Measurements from ENCODE around the gene LPCAT3.

- TF ChIP-seq POLR2AphosphoS5 (IDR thresholded peaks at IDR 0.05; ENCODE audit: low read depth): no peak
- TF ChIP-seq, protein P1, sequence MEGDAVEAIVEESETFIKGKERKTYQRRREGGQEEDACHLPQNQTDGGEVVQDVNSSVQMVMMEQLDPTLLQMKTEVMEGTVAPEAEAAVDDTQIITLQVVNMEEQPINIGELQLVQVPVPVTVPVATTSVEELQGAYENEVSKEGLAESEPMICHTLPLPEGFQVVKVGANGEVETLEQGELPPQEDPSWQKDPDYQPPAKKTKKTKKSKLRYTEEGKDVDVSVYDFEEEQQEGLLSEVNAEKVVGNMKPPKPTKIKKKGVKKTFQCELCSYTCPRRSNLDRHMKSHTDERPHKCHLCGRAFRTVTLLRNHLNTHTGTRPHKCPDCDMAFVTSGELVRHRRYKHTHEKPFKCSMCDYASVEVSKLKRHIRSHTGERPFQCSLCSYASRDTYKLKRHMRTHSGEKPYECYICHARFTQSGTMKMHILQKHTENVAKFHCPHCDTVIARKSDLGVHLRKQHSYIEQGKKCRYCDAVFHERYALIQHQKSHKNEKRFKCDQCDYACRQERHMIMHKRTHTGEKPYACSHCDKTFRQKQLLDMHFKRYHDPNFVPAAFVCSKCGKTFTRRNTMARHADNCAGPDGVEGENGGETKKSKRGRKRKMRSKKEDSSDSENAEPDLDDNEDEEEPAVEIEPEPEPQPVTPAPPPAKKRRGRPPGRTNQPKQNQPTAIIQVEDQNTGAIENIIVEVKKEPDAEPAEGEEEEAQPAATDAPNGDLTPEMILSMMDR (IDR thresholded peaks at IDR 0.05; ENCODE audit: insufficient read depth, low read length): peak; percentile 93
- TF ChIP-seq, protein P2, sequence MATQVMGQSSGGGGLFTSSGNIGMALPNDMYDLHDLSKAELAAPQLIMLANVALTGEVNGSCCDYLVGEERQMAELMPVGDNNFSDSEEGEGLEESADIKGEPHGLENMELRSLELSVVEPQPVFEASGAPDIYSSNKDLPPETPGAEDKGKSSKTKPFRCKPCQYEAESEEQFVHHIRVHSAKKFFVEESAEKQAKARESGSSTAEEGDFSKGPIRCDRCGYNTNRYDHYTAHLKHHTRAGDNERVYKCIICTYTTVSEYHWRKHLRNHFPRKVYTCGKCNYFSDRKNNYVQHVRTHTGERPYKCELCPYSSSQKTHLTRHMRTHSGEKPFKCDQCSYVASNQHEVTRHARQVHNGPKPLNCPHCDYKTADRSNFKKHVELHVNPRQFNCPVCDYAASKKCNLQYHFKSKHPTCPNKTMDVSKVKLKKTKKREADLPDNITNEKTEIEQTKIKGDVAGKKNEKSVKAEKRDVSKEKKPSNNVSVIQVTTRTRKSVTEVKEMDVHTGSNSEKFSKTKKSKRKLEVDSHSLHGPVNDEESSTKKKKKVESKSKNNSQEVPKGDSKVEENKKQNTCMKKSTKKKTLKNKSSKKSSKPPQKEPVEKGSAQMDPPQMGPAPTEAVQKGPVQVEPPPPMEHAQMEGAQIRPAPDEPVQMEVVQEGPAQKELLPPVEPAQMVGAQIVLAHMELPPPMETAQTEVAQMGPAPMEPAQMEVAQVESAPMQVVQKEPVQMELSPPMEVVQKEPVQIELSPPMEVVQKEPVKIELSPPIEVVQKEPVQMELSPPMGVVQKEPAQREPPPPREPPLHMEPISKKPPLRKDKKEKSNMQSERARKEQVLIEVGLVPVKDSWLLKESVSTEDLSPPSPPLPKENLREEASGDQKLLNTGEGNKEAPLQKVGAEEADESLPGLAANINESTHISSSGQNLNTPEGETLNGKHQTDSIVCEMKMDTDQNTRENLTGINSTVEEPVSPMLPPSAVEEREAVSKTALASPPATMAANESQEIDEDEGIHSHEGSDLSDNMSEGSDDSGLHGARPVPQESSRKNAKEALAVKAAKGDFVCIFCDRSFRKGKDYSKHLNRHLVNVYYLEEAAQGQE (IDR thresholded peaks at IDR 0.05; ENCODE audit: insufficient replicate concordance, low read depth): no peak
- 0 out of 2 replicates have a peak, but pooled peaks have one; percentile 11 for TF ChIP-seq GABPA (IDR thresholded peaks at IDR 0.05; ENCODE audit: low read depth)
These were observed 73.7 kb downstream of the LPCAT3 start for GRCh38 chr12:6944381-6945186.

All from HL-60 (cell line).